ENCODE measurements around the gene ADORA1.

The ADORA1 gene

DNA sequence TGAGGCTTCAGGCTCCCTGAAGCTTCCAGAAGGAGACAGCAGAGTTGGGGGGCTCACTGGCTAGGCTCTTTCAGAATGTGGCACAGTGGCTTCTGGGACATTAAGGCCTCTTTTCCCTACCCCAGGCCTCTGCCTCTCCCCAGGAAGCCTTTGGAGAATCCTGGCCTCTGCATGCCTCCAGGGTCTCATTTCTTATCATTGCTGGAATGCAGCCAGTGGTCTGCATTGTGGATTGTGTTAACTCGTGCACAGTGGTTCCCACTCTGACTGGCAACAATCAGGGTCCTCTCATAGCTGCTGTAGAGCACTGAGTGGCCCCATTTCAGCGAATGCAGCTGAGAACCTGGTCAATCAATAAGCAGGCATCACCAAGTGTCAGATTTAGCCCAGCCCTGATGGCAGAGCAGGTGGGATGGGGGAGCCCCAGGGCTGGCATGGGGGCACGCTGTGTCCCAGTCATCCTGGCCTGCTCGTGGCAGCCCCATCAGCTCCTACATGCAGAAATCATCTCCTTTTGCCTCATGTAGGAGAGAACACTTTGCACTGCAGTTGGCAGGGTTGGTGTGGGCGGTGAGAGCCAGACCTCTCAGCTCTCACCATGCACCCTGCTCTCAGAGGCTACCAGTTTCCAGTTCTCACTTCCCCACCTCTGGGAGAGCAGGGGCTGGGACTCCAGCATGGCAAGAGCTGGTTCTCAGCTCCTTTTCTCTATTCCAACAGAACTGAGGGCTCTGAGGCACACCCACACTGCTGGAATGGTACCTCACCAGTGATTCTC, 13.4 kb downstream of the ADORA1 start:
- no peak for DNase-seq (ENCODE audit: extremely low read depth in 1 of 2, low read depth in 1 of 2)

DNA sequence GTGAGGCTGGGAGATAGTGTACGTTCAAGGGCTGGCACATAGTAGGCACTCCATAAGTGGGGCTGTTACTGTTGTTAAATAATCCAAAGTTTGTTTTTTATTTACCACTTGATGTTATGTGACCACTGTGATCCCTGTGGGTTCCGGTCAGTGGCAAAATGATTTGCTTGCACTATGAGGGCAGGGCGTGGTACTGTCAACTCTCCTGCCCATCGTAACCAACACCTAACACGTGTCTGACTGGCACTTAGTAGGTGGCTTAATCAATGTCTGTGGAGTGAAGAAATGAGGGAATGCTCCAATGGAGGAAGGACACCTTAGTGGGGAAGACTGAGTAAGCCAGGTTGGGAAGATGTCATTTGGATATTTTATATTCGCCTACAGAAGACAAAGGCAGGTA, 14.6 kb downstream of the ADORA1 start:
- DNase-seq (ENCODE audit: extremely low read depth in 1 of 2, low read depth in 1 of 2) = no peak

DNA sequence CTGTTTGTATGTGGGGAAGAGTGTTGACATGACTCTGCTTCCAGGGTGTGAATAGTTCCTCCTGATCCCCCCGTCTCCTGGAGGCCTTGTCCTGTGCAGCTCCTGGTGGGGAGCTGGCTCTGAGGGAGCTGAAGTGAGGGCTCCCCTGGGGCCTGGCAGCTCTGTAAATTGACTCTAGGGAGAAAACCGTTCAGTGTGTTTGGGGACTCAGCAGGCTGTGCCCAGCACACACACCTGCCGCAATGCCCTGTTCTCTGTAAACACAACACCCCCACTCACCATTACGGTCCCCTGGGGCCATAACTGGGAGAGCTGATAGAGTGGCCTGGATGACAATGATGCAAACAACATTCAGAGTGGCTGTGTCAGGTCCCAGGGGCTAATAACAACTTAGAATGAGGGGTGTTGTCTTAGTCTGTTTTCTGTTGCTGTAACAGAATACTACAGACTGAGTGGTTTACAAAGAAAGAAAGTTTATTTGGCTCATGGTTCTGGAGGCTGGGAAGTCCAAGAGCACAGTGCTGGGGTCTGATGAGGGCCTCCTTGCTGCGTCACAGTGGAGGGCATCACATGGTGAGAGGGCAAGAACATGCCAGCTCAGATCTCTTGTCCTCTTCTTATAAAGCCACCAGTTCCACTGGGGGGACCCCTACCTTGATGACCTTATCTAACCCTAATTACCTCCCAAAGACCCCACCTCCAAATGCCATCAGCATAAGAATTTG, 15.3 kb downstream of the ADORA1 start:
- no peak for DNase-seq (ENCODE audit: extremely low read depth in 1 of 2, low read depth in 1 of 2)

DNA sequence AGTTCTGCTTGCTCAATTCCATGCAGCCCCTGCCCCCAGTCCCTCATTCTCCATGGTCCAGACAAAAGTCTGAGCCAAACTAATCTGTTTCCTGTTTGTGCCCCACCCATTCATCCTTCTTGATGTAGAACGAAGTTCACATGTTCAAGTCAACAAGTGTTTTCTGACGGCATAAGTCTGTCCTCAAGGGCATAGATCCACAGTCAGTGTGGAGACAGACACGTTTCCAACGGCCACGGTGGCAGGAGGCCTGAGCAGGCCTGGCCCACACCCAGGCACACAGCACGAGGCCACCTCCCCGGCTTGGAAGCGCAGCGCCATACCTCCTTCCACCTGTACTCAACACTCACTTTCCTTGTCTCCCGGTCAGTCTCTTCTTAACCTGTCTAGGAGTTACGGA, 16.1 kb downstream of the ADORA1 start:
- no peak for DNase-seq (ENCODE audit: extremely low read depth in 1 of 2, low read depth in 1 of 2)

- no peak for DNase-seq (ENCODE audit: extremely low read depth in 1 of 2, low read depth in 1 of 2)
These were observed 17.1 kb downstream of the ADORA1 start for GRCh38 chr1:203144661-203145060.

DNA sequence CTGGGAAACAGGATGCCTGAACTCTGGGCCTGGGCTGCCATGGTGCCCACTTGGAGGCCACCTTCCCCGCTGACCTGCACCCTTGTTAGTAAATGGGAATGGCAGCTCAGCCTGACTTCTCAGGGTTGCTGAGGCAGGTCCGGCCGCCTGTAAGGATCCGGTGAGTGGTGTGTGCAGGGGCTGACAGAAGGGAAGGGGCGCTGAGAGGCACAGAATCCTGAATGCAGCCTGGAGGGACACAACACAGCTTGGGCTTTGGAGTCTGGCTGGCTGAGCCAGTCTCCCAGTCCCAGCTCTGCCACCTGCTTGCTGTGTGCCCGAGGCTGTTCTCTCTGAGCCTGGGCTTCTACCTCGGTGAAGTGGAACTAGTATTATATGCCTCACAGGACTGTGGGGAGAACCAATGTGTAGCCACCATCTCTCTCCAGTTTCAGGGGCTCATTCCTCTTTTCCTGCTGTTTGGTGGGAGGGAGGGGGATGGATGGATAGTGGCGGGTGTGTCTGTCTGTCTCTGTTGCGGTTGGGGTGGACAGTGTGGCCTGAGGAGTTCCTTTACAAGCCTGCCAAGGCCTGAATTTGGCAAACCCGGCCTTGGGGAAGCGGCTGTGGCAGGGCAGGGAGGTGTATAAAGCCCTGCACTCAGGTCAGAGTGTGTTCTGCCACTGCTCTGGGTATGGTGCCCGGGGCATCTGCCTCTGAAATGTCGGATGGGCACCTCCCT, 18.0 kb downstream of the ADORA1 start:
- no peak for DNase-seq (ENCODE audit: extremely low read depth in 1 of 2, low read depth in 1 of 2)

DNA sequence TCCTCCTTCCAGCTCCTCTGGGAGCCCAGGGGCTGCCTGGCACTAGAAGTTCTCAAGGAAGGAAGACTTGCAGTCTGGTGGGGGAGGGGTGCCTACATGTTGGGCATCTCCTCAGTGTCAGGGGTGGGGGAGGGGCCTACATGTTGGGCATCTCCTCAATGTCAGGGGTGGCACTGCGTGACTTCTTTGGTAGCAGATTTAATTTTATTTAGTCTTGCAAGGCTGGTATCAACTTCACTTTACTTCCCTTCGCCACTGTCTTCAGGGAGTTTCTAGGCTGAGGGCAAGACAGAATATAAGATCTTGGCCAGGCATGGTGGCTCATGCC, 18.5 kb downstream of the ADORA1 start:
- DNase-seq (ENCODE audit: extremely low read depth in 1 of 2, low read depth in 1 of 2) = no peak

DNA sequence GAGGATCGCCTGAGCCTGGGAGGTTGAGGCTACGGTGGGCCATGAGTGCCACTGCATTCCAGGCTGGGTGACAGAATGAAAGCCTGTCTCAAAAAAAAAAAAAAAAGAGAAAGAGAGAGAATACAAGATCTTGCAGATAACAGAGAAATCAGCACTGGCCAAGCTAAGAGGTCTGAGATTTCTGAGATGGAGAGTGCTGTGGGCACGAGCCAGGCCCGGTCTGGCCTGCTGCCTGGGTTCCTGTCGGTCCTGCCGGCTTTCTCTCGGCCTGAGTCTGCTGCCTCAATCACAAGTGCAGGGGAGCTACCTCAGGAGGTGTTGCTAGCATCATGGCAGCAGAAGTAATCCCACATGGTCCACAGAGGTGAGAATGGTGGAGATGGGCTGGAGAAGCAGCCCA, 19.0 kb downstream of the ADORA1 start:
- DNase-seq (ENCODE audit: extremely low read depth in 1 of 2, low read depth in 1 of 2) = no peak

DNA sequence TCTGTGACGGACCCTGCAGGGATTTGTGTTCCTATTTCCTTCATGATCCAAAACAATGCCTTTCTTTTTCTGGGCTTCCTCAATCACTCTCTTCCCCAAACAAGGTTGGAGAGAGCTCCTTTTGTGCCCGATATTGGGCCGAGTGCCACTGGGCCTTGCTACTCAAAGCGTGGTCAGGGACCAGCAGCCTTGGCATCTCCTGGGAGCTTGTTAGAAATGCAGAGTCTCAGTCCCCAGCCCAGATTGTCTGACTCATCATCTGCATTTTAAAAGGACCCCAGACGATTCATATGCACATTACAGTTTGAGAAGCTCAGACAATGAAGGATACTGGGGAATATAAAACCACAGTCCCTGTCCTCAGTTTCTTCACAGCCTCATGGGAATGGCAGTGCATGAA, 19.9 kb downstream of the ADORA1 start:
- no peak for DNase-seq (ENCODE audit: extremely low read depth in 1 of 2, low read depth in 1 of 2)

DNA sequence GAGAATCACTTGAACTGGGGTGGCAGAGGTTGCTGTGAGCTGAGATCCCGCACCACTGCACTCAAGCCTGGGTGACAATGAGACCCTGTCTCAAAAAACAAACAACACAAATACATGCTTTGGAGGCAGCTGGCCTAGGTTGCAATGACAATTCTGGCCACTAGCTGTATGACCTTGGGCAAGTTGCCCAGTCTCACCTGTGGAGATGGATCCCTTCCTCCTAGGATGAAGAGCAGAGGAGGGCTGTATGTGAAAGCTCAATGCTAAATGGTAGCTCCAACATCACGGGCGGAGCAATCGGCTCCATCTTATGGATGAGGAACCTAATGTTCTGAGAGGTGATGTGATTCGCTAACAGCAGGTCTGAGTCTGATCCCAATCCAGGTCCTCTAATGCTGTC, 20.6 kb downstream of the ADORA1 start:
- DNase-seq (ENCODE audit: extremely low read depth in 1 of 2, low read depth in 1 of 2) = no peak

GRCh38 chr1:203148579-203148978, 21.1 kb downstream of the ADORA1 start:
- no peak for DNase-seq (ENCODE audit: extremely low read depth in 1 of 2, low read depth in 1 of 2)

DNA sequence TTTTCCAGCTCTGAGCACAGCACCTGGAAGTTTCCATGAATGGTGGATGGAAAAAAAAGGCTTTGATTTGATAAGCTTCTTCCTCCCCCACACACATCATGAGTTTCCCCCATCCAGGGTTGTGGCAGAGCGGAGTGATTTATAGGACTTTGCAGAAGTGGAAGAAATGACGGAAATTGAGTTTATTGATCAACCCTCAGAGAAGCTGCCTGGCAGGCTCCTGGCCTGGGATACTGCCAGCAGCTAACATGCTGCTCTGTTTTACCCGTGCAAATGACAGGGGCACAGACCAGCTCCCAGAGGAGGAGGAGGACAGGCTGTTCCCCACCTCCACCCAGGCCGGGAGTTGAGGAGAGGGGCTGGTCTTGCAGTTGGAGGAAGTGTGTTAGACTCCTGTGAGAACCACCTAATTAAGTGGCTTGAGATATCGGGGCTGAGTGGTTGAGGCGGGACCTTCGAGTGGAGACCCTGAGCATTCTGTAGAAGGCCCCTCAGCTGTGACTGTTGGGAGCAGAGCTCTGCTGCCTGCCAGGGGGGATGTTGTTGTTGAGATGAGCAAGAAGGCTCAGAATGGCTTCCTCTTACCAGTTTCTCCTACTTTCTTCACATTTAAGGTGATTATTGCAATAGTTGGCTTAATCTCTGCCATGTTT, 21.8 kb downstream of the ADORA1 start:
- no peak for DNase-seq (ENCODE audit: extremely low read depth in 1 of 2, low read depth in 1 of 2)

GRCh38 chr1:203150511-203151297, 23.2 kb downstream of the ADORA1 start:
- no peak for DNase-seq (ENCODE audit: extremely low read depth in 1 of 2, low read depth in 1 of 2)

- no peak for DNase-seq (ENCODE audit: extremely low read depth in 1 of 2, low read depth in 1 of 2)
These were observed 24.0 kb downstream of the ADORA1 start for GRCh38 chr1:203151362-203152157.

GRCh38 chr1:203152158-203153034, 24.9 kb downstream of the ADORA1 start:
- DNase-seq (ENCODE audit: extremely low read depth in 1 of 2, low read depth in 1 of 2) = no peak

- DNase-seq (ENCODE audit: extremely low read depth in 1 of 2, low read depth in 1 of 2) = no peak
These were observed 25.8 kb downstream of the ADORA1 start for GRCh38 chr1:203153051-203153988.

GRCh38 chr1:203153989-203154821, 26.7 kb downstream of the ADORA1 start:
- no peak for DNase-seq (ENCODE audit: extremely low read depth in 1 of 2, low read depth in 1 of 2)

Measured in activated CD8-positive, alpha-beta memory T cell treated with anti-CD3 and anti-CD28 coated beads for 1 hour (primary cell).